Stimulated activated CD8-positive, alpha-beta memory T cell treated with anti-CD3 and anti-CD28 coated beads, Interleukin-4, amount 100 ng/mL, for 1 hour (primary cell): ENCODE measurements around the gene ASB15.

ENCODE experiments used
- DNase-seq, 2 donors: peaks; one replicate each; pipeline ENCODE4 v3.0.0-alpha.2; 2020; ENCODE audit warnings: low read depth in 2 of 2, low spot score in 1 of 2

Gene ASB15

GRCh38 chr7:123594813-123595241 lies 6.8 kb upstream of the ASB15 start:
- DNase-seq: no peak

- DNase-seq: no peak
Measured at GRCh38 chr7:123598657-123599056, 3.0 kb upstream of the ASB15 start.

- DNase-seq: no peak
Measured at GRCh38 chr7:123599766-123600165, 1.9 kb upstream of the ASB15 start.

GRCh38 chr7:123600876-123601275 lies 745 bp upstream of the ASB15 start:
- no peak for DNase-seq

GRCh38 chr7:123602648-123603047 lies 1.0 kb downstream of the ASB15 start:
- no peak for DNase-seq

- no peak for DNase-seq
Measured at GRCh38 chr7:123604739-123605138, 3.1 kb downstream of the ASB15 start.

GRCh38 chr7:123607423-123607975 lies 5.9 kb downstream of the ASB15 start:
- DNase-seq: no peak

GRCh38 chr7:123608991-123609882 lies 7.6 kb downstream of the ASB15 start:
- DNase-seq: no peak

- DNase-seq: no peak
Measured at GRCh38 chr7:123609883-123610239, 8.2 kb downstream of the ASB15 start.

GRCh38 chr7:123612024-123612423 lies 10.4 kb downstream of the ASB15 start:
- no peak for DNase-seq

- no peak for DNase-seq
Measured at GRCh38 chr7:123615344-123615743, 13.7 kb downstream of the ASB15 start.

- DNase-seq: no peak
Measured at GRCh38 chr7:123616223-123616622, 14.6 kb downstream of the ASB15 start.

- DNase-seq: no peak
Measured at GRCh38 chr7:123621707-123622106, 20.1 kb downstream of the ASB15 start.

GRCh38 chr7:123622660-123623386 lies 21.2 kb downstream of the ASB15 start:
- DNase-seq: no peak

GRCh38 chr7:123624527-123625183 lies 23.0 kb downstream of the ASB15 start:
- peak; percentile 11 to 18 for DNase-seq

GRCh38 chr7:123625254-123625653 lies 23.6 kb downstream of the ASB15 start:
- no peak for DNase-seq

- DNase-seq: no peak
Measured at GRCh38 chr7:123627851-123628250, 26.2 kb downstream of the ASB15 start.

- no peak for DNase-seq
Measured at GRCh38 chr7:123628829-123629228, 27.2 kb downstream of the ASB15 start.

GRCh38 chr7:123629281-123629680 lies 27.7 kb downstream of the ASB15 start:
- no peak for DNase-seq

GRCh38 chr7:123632808-123633207 lies 31.2 kb downstream of the ASB15 start:
- DNase-seq: no peak

- no peak for DNase-seq
Measured at GRCh38 chr7:123633553-123633952, 31.9 kb downstream of the ASB15 start.
